ENCODE measurements around the gene IL17RE.

IL17RE gene

GRCh38 chr3:9889405-9889804, 13.2 kb upstream of the IL17RE start:
- Histone ChIP-seq H4K20me1 (ENCODE audit: control insufficient read depth, insufficient read depth, low read depth, low read length) (peaks cover 13% of the 10 kb centered on the region; the same call in 1 of the 2 replicates), H3K4me1 (ENCODE audit: control insufficient read depth, low read length) (peaks cover 25% of the 10 kb centered on the region), H3K9me2 (replicated peaks; ENCODE audit: control insufficient read depth, low read length) (no peaks in the 10 kb centered on the region), H3K9me3 (ENCODE audit: control insufficient read depth, insufficient read depth, low read length) (no peaks in the 10 kb centered on the region), H3K4me3 (ENCODE audit: low read length) (no peak overlapping the region), H3F3A (ENCODE audit: control insufficient read depth, insufficient read depth) (peaks cover 9% of the 10 kb centered on the region; the same call in 1 of the 2 replicates), H3K27ac (ENCODE audit: low read depth, low read length) (no peak overlapping the region), H3K79me2 (ENCODE audit: control insufficient read depth, low read length) (peaks cover 40% of the 10 kb centered on the region), H3K36me3 (ENCODE audit: control insufficient read depth, low read length) (peaks cover 38% of the 10 kb centered on the region), H3K4me2 (ENCODE audit: low read length) (no peak overlapping the region), H3K27me3 (ENCODE audit: control insufficient read depth, low read length) (no peaks in the 10 kb centered on the region)
- TF ChIP-seq CTCF (IDR thresholded peaks at IDR 0.05; ENCODE audit: low read depth, low read length, poor library complexity, severe bottlenecking) (no peak), EZH2phosphoT487 (IDR thresholded peaks at IDR 0.05; ENCODE audit: borderline replicate concordance, low read length) (no peak)

DNA sequence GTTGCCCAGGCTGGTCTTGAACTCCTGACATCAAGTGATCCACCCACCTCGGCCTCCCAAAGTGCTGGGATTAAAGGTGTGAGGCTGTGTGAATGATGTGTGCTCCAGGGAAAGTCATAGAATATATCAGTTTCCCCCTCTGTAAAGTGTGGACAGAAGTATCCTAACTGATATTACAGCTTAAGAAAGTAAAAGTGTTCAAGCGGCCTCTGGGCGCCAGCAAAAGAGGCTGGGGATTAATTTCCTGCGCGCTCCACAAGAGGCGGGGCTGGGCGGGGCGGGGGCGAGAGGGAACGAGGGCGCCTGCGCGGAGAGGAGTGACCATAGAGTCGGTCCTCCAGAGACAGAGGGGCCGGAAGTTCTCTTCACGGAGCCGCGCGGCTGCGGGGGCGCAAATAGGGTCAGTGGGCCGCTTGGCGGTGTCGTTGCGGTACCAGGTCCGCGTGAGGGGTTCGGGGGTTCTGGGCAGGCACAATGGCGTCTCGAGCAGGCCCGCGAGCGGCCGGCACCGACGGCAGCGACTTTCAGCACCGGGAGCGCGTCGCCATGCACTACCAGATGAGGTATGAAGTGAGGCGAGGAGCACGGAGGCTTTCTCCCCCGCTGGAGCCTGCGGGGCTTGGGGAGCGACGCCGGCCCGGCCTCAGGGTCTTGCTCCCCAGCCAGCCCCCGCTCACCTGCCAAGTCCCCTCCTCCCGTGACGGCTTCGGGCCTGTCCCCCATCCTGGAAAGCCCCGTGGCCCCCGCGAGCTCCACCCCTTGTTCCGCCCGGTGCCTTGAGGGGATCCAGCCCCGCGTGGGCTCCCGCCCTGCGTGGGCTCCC, 12.2 kb upstream of the IL17RE start, which contains the start of gene JAGN1:
TSS of gene JAGN1 (plus strand) at position 362 of the 823 bp plus-strand sequence. CDS start at position 475, 113 bp downstream.
- H3F3A ChIP-seq (ENCODE audit: control insufficient read depth, insufficient read depth): peaks cover 12% of the 10 kb centered on the region; the same call in 1 of the 2 replicates
- no peak for TF ChIP-seq CTCF (IDR thresholded peaks at IDR 0.05; ENCODE audit: low read depth, low read length, poor library complexity, severe bottlenecking)
- TF ChIP-seq EZH2phosphoT487 (IDR thresholded peaks at IDR 0.05; ENCODE audit: borderline replicate concordance, low read length): no peak
- H3K4me1 ChIP-seq (ENCODE audit: control insufficient read depth, low read length): peaks cover 30% of the 10 kb centered on the region
- H3K9me3 ChIP-seq (ENCODE audit: control insufficient read depth, insufficient read depth, low read length): no peaks in the 10 kb centered on the region
- peak within 1 kb of the TSS; percentile 52 for H3K27ac ChIP-seq (ENCODE audit: low read depth, low read length)
- peak within 1 kb of the TSS; percentile 88 for H3K4me2 ChIP-seq (ENCODE audit: low read length)
- no peaks in the 10 kb centered on the region for H3K9me2 ChIP-seq (replicated peaks; ENCODE audit: control insufficient read depth, low read length)
- peaks cover 44% of the 10 kb centered on the region for H3K79me2 ChIP-seq (ENCODE audit: control insufficient read depth, low read length)
- H3K36me3 ChIP-seq (ENCODE audit: control insufficient read depth, low read length): peaks cover 43% of the 10 kb centered on the region
- H4K20me1 ChIP-seq (ENCODE audit: control insufficient read depth, insufficient read depth, low read depth, low read length): peaks cover 13% of the 10 kb centered on the region; the same call in 1 of the 2 replicates
- no peaks in the 10 kb centered on the region for H3K27me3 ChIP-seq (ENCODE audit: control insufficient read depth, low read length)
- H3K4me3 ChIP-seq (ENCODE audit: low read length): peak within 1 kb of the TSS; percentile 95

DNA sequence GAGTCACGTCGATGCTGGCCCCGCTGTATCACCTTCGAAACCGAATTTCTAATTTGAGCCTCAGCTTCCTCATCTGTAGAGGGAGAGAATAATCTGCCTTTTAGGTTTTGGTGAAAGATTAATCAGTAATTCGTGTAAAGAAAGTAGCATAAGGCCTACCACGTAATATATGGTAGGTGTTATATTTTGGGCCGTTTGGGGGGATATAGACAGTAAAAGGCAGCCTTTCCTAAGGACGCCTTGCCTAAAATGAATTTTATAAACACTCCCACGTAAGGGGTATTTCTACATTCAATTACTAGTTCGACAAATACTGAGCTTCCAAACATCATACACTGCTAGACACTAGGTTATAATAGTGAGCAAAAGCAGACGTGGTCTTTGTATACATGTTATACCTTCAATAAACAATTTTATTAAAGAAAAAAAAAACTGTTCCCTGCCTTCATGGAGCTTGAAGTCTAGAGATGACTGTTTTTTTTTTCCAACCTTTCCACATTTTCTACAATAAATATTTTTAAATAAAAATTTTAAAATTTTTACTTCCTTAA, 11.5 kb upstream of the IL17RE start:
- Histone ChIP-seq H4K20me1 (ENCODE audit: control insufficient read depth, insufficient read depth, low read depth, low read length) (peaks cover 13% of the 10 kb centered on the region; the same call in 1 of the 2 replicates), H3K4me2 (ENCODE audit: low read length) (peak overlapping the region; percentile 88), H3K27me3 (ENCODE audit: control insufficient read depth, low read length) (no peaks in the 10 kb centered on the region), H3K27ac (ENCODE audit: low read depth, low read length) (peak overlapping the region; percentile 52), H3F3A (ENCODE audit: control insufficient read depth, insufficient read depth) (peaks cover 12% of the 10 kb centered on the region; the same call in 1 of the 2 replicates), H3K79me2 (ENCODE audit: control insufficient read depth, low read length) (peaks cover 44% of the 10 kb centered on the region), H3K36me3 (ENCODE audit: control insufficient read depth, low read length) (peaks cover 47% of the 10 kb centered on the region), H3K4me1 (ENCODE audit: control insufficient read depth, low read length) (peaks cover 30% of the 10 kb centered on the region), H3K9me2 (replicated peaks; ENCODE audit: control insufficient read depth, low read length) (no peaks in the 10 kb centered on the region), H3K4me3 (ENCODE audit: low read length) (peak overlapping the region; percentile 95), H3K9me3 (ENCODE audit: control insufficient read depth, insufficient read depth, low read length) (no peaks in the 10 kb centered on the region)
- TF ChIP-seq EZH2phosphoT487 (IDR thresholded peaks at IDR 0.05; ENCODE audit: borderline replicate concordance, low read length): no peak
- no peak for TF ChIP-seq CTCF (IDR thresholded peaks at IDR 0.05; ENCODE audit: low read depth, low read length, poor library complexity, severe bottlenecking)
